HepG2 (cell line): ENCODE data around the gene SESN2. TPM values are rescaled to one million over a fixed set of nuclear protein-coding genes. Genes with fewer than 3 reads are reported as not detected.

Experiments used
- ATAC-seq: fragments of 200-7000 bp; cut with Tn5 transposase; 3 replicates; pipeline ENCODE4 v1.9.1; 2020; ENCODE audit warnings: mild to moderate bottlenecking, moderate library complexity
- BruUV-seq: library from RNA; stranded (reverse); fragments of 400-500 nt; replicated peaks from 2 replicates; lab custom pipeline; 2021; lab: Mats Ljungman, UMichigan
- CTCF ChIA-PET: fragments of 300-600 bp; formaldehyde crosslinking; extraction: SDS; loops from one replicate; lab custom pipeline; 2021; ENCODE audit warnings: low total read pairs, inconsistent platforms, low intra/inter-chr PET ratio; lab: Yijun Ruan, JAX
- POLR2A ChIA-PET: fragments of 350-600 bp; sonication (Branson Sonifier 250); formaldehyde crosslinking; loops from one replicate; lab custom pipeline; 2020; ENCODE audit warnings: antibody characterized with exemption, inconsistent platforms; lab: Yijun Ruan, JAX
- DNase-seq: peaks from one replicate; pipeline ENCODE4 v3.0.0-alpha.2; 2015; ENCODE audit warnings: low spot score
- FAIRE-seq: peaks from 3 replicates; lab custom pipeline; 2011; peaks lifted over from hg19 to GRCh38; lab: Jason Lieb, UNC
- H2AFZ ChIP-seq: one replicate; pipeline ENCODE4 v1.6.1; 2011; ENCODE audit warnings: low read length, inconsistent platforms
- H3K27ac ChIP-seq: fragments of 300-600 bp; 3 replicates; pipeline ENCODE4 v1.8.0; 2011; ENCODE audit warnings: mixed run types, mild to moderate bottlenecking, mixed read lengths, low read length, inconsistent platforms; ENCODE audit not compliant: insufficient read depth; ENCODE audit errors: extremely low read length
- H3K27me3 ChIP-seq, 2 experiments: fragments of 200-600 bp in 1 of 2; 2 replicates in 1 of 2; 3 replicates in 1 of 2; pipeline versions ENCODE4 v1.6.0 to v1.8.0; 2011; ENCODE audit warnings: low read length in 2 of 2, mild to moderate bottlenecking in 2 of 2, moderate library complexity in 2 of 2, inconsistent platforms in 1 of 2; ENCODE audit not compliant: insufficient read depth in 2 of 2, control insufficient read depth in 1 of 2
- H3K36me3 ChIP-seq, 2 experiments: fragments of 200-600 bp in 1 of 2; replicated peaks in 1 of 2; 2 replicates in 1 of 2; 3 replicates in 1 of 2; pipeline versions ENCODE4 v1.5.1 to v1.8.0; 2011; ENCODE audit warnings: low read length in 2 of 2, inconsistent platforms in 1 of 2; ENCODE audit not compliant: insufficient read depth in 2 of 2, control insufficient read depth in 1 of 2
- H3K4me1 ChIP-seq: 2 replicates; pipeline ENCODE4 v1.5.1; 2012; ENCODE audit warnings: low read length, inconsistent platforms; ENCODE audit not compliant: insufficient read depth
- H3K4me2 ChIP-seq: 2 replicates; pipeline ENCODE4 v1.6.0; 2011; ENCODE audit warnings: low read depth, low read length, inconsistent platforms
- H3K4me3 ChIP-seq, 3 experiments: fragments of 200-600 bp in 1 of 3; sonication (generic), shearing (Covaris generic) in 1 of 3; replicated peaks in 1 of 3; 2 replicates each; pipeline ENCODE4 v1.5.1; 2011 to 2016; ENCODE audit warnings: low read length in 3 of 3, inconsistent platforms in 2 of 3, low read depth in 2 of 3, mild to moderate bottlenecking in 2 of 3, control low read depth in 1 of 3, mixed read lengths in 1 of 3; ENCODE audit not compliant: insufficient read depth in 1 of 3
- H3K79me2 ChIP-seq: one replicate; pipeline ENCODE4 v1.6.1; 2011; ENCODE audit warnings: low read length, inconsistent platforms; ENCODE audit not compliant: insufficient read depth
- H3K9ac ChIP-seq: 2 replicates; pipeline ENCODE4 v1.6.0; 2011; ENCODE audit warnings: mild to moderate bottlenecking, low read depth, low read length, inconsistent platforms; ENCODE audit not compliant: insufficient read depth
- H3K9me3 ChIP-seq: 2 replicates; pipeline ENCODE4 v1.5.1; 2012; ENCODE audit warnings: mild to moderate bottlenecking, low read length
- H4K20me1 ChIP-seq: 2 replicates; pipeline ENCODE4 v1.6.0; 2011; ENCODE audit warnings: inconsistent platforms, mild to moderate bottlenecking, low read length, moderate library complexity; ENCODE audit not compliant: insufficient read depth
- AKAP8 ChIP-seq: sonication (generic); formaldehyde crosslinking; IDR thresholded peaks from 2 replicates; pipeline ENCODE4 v1.5.1; 2020; ENCODE audit warnings: mild to moderate bottlenecking, missing genetic modification reagents
- DDIT3 ChIP-seq: sonication (generic); formaldehyde crosslinking; IDR thresholded peaks from 2 replicates; pipeline ENCODE4 v1.4.0; 2020; ENCODE audit warnings: mild to moderate bottlenecking, missing genetic modification reagents
- DNMT3B ChIP-seq: conservative IDR thresholded peaks from 2 replicates; pipeline ENCODE4 v1.6.1; 2016; ENCODE audit warnings: missing biosample characterization, control low read depth
- DR1 ChIP-seq: sonication (generic); formaldehyde crosslinking; IDR thresholded peaks from 2 replicates; pipeline ENCODE4 v1.8.0; 2021; ENCODE audit warnings: mild to moderate bottlenecking, missing genetic modification reagents, inconsistent platforms
- MBNL3 ChIP-seq: fragments of 250-450 bp; sonication (Bioruptor Pico); conservative IDR thresholded peaks from 2 replicates; pipeline ENCODE4 v1.8.0; 2022; ENCODE audit warnings: mild to moderate bottlenecking, inconsistent platforms
- MED13 ChIP-seq: sonication (generic); formaldehyde crosslinking; IDR thresholded peaks from 2 replicates; pipeline ENCODE4 v1.5.0; 2020; ENCODE audit warnings: missing genetic modification reagents
- MIER3 ChIP-seq: IDR thresholded peaks from 2 replicates; pipeline ENCODE4 v1.6.1; 2016; ENCODE audit warnings: missing compliant biosample characterization, borderline replicate concordance
- NFKB2 ChIP-seq: sonication (generic); formaldehyde crosslinking; IDR thresholded peaks from 2 replicates; pipeline ENCODE4 v1.4.0; 2020; ENCODE audit warnings: missing genetic modification reagents, borderline replicate concordance
- NR0B2 ChIP-seq: sonication (generic); formaldehyde crosslinking; IDR thresholded peaks from 2 replicates; pipeline ENCODE4 v1.4.0; 2020; ENCODE audit warnings: mild to moderate bottlenecking, missing genetic modification reagents
- PHF8 ChIP-seq: sonication (generic); formaldehyde crosslinking; IDR thresholded peaks from 2 replicates; pipeline ENCODE4 v1.5.0; 2020; ENCODE audit warnings: missing genetic modification reagents
- RAD51 ChIP-seq: fragments of 450-650 bp; IDR thresholded peaks from 2 replicates; pipeline ENCODE4 v1.6.1; 2016; ENCODE audit warnings: borderline replicate concordance
- ZNF121 ChIP-seq: sonication (generic); formaldehyde crosslinking; IDR thresholded peaks from 2 replicates; pipeline ENCODE4 v1.5.0; 2020; ENCODE audit warnings: mild to moderate bottlenecking, missing genetic modification reagents
- ZNF143 ChIP-seq: sonication (generic); formaldehyde crosslinking; IDR thresholded peaks from 2 replicates; pipeline ENCODE4 v1.4.0; 2020; ENCODE audit warnings: missing genetic modification reagents
- ZNF530 ChIP-seq: sonication (generic); formaldehyde crosslinking; IDR thresholded peaks from 2 replicates; pipeline ENCODE4 v1.5.0; 2020; ENCODE audit warnings: low read depth, mild to moderate bottlenecking, missing genetic modification reagents
- ZNF557 ChIP-seq: sonication (generic); formaldehyde crosslinking; IDR thresholded peaks from 2 replicates; pipeline ENCODE4 v1.4.0; 2020; ENCODE audit warnings: missing genetic modification reagents
- ZNF570 ChIP-seq: sonication (generic); formaldehyde crosslinking; IDR thresholded peaks from 2 replicates; pipeline ENCODE4 v1.4.0; 2020; ENCODE audit warnings: mild to moderate bottlenecking, missing genetic modification reagents, borderline replicate concordance
- ZNF740 ChIP-seq: sonication (generic); formaldehyde crosslinking; IDR thresholded peaks from 2 replicates; pipeline ENCODE4 v1.4.0; 2020; ENCODE audit warnings: missing genetic modification reagents
- ZNF772 ChIP-seq: sonication (generic); formaldehyde crosslinking; IDR thresholded peaks from 2 replicates; pipeline ENCODE4 v1.5.0; 2020; ENCODE audit warnings: mild to moderate bottlenecking, missing genetic modification reagents
- ZNF891 ChIP-seq: sonication (generic); formaldehyde crosslinking; IDR thresholded peaks from 2 replicates; pipeline ENCODE4 v1.5.0; 2020; ENCODE audit warnings: mild to moderate bottlenecking, missing genetic modification reagents
- WGBS: methylation state at CpG from one replicate; pipeline ENCODE4 v1.1.6; 2017; ENCODE audit warnings: low lambda C conversion rate; 5-methylcytosine and 5-hydroxymethylcytosine counted together
- in situ Hi-C: cut with HindIII; loops from 2 replicates; pipeline ENCODE4 v1.10.0; 2017; ENCODE audit warnings: low pct_unique_long_range_greater_than_20kb; ENCODE audit not compliant: extremely low pct_ligation_motif_present
- intact Hi-C: fragments of 100-400 bp; cut with micrococcal nuclease; formaldehyde crosslinking; loops from one replicate; pipeline ENCODE4 v1.10.0; 2022; ENCODE audit not compliant: unreplicated experiment
- polyA plus RNA-seq, 8 experiments: library from polyadenylated mRNA; depleted of rRNA in 3 of 8; stranded (reverse) in 7 of 8; unstranded in 1 of 8; fragments of >200 nt; fragmentation: Illumina TruSeq in 4 of 8; extraction: Trizol in 4 of 8; gene quantifications; 2 replicates each; pipeline versions ENCODE4 v1.2.1 to v1.2.3, GENCODE V29; 2011 to 2016; ENCODE audit warnings: low read depth in 4 of 8, missing spikeins in 1 of 8, mixed read lengths in 1 of 8; ENCODE audit not compliant: insufficient read depth in 1 of 8
- total RNA-seq, 5 experiments: library from RNA; depleted of rRNA; stranded (reverse); fragments of >200 nt; fragmentation: Illumina TruSeq; extraction: Trizol; gene quantifications; 2 replicates each; pipeline ENCODE4 v1.2.3, GENCODE V29; 2016; ENCODE audit warnings: low read depth in 1 of 5
- TF ChIP-seq, protein P1 (sequence below): sonication (generic); formaldehyde crosslinking; IDR thresholded peaks from 2 replicates; pipeline ENCODE4 v1.8.0; 2022; ENCODE audit warnings: low read depth, missing genetic modification reagents
- TF ChIP-seq, protein P2 (sequence below): sonication (generic); formaldehyde crosslinking; IDR thresholded peaks from 2 replicates; pipeline ENCODE4 v1.9.0; 2022; ENCODE audit warnings: missing genetic modification reagents, mild to moderate bottlenecking, borderline replicate concordance

SESN2 gene
- total and polyA plus RNA-seq, 2 of the 13 experiments (the other 11 are each of a cell fraction or from before 2014, with no cell fraction given) = 13.2 to 19.1 TPM

- BruUV-seq = no TSS peak
- no peak overlapping the region for H2AFZ ChIP-seq
- ATAC-seq (peak; percentile 29), DNase-seq (no peak), FAIRE-seq (no peak)
- no peaks in the 10 kb centered on the region for H3K9me3 ChIP-seq
- peaks cover 53% of the 10 kb centered on the region for H3K79me2 ChIP-seq
- WGBS = 6% methylated on average over 15 of the region's 66 CpGs
- POLR2A ChIA-PET = interaction anchor here (0.9 to 2.8 kb wide), 10 partner anchors 9 to 109 kb away, joined by 3 to 12 read pairs (median 4); partner anchors contain the start of genes ATP5IF1, MED18 and PHACTR4
- H3K4me3 ChIP-seq = peak overlapping the region; percentile 98 to 99 (median 99)
- intact Hi-C loops = loop anchor here (10.0 kb wide), 1 partner anchor 65 kb away; the partner anchor contains the start of gene MED18
- peaks cover 0 to 2% of the 10 kb centered on the region in 2 experiments; a peak in 1 of 5 replicates for H3K36me3 ChIP-seq
- H3K9ac ChIP-seq = peak overlapping the region; percentile 92
- in situ Hi-C loops = no loop called here
- CTCF ChIA-PET = no interaction called here
- H3K27me3 ChIP-seq = peaks cover 0 to 1% of the 10 kb centered on the region in 2 experiments; a peak in 1 of 5 replicates
- peak overlapping the region; percentile 97 for H3K4me2 ChIP-seq
- peaks cover 64% of the 10 kb centered on the region for H3K4me1 ChIP-seq
- peak overlapping the region; percentile 70 for H3K27ac ChIP-seq
- peaks cover 40% of the 10 kb centered on the region for H4K20me1 ChIP-seq
- TF ChIP-seq ZNF740 (no peak), DR1 (CRISPR knock-in tag) (no peak), NR0B2 (CRISPR knock-in tag) (no peak), AKAP8 (CRISPR knock-in tag) (no peak), DDIT3 (CRISPR knock-in tag) (no peak), ZNF891 (CRISPR knock-in tag) (no peak), ZNF530 (CRISPR knock-in tag) (no peak), MIER3 (CRISPR knock-in tag) (no peak), ZNF772 (CRISPR knock-in tag) (0 out of 2 replicates have a peak, but pooled peaks have one; percentile 11), NFKB2 (no peak), ZNF143 (CRISPR knock-in tag) (no peak), RAD51 (no peak), ZNF557 (CRISPR knock-in tag) (no peak), MED13 (CRISPR knock-in tag) (no peak), ZNF570 (CRISPR knock-in tag) (no peak), DNMT3B (CRISPR knock-in tag) (no peak), MBNL3 (CRISPR knock-in tag) (no peak), ZNF121 (CRISPR knock-in tag) (no peak), PHF8 (CRISPR knock-in tag) (0 out of 2 replicates have a peak, but pooled peaks have one; percentile 0)
- TF ChIP-seq, protein P1, sequence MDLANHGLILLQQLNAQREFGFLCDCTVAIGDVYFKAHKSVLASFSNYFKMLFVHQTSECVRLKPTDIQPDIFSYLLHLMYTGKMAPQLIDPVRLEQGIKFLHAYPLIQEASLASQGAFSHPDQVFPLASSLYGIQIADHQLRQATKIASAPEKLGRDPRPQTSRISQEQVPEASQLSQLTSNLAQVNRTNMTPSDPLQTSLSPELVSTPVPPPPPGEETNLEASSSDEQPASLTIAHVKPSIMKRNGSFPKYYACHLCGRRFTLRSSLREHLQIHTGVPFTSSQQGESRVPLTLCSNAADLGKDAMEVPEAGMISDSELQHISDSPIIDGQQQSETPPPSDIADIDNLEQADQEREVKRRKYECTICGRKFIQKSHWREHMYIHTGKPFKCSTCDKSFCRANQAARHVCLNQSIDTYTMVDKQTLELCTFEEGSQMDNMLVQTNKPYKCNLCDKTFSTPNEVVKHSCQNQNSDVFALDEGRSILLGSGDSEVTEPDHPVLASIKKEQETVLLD (CRISPR knock-in tag) = no peak
- TF ChIP-seq, protein P2, sequence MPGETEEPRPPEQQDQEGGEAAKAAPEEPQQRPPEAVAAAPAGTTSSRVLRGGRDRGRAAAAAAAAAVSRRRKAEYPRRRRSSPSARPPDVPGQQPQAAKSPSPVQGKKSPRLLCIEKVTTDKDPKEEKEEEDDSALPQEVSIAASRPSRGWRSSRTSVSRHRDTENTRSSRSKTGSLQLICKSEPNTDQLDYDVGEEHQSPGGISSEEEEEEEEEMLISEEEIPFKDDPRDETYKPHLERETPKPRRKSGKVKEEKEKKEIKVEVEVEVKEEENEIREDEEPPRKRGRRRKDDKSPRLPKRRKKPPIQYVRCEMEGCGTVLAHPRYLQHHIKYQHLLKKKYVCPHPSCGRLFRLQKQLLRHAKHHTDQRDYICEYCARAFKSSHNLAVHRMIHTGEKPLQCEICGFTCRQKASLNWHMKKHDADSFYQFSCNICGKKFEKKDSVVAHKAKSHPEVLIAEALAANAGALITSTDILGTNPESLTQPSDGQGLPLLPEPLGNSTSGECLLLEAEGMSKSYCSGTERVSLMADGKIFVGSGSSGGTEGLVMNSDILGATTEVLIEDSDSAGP = 0 out of 2 replicates have a peak, but pooled peaks have one; percentile 11
Observed at GRCh38 chr1:28259934-28260802, 850 bp downstream of the SESN2 start.
